Panc1 (cell line): Measurements from ENCODE around the gene PTDSS2. TPM values are rescaled to one million over a fixed set of nuclear protein-coding genes. Genes with fewer than 3 reads are reported as not detected.

Experiments
- ATAC-seq: fragments of 200-7000 bp; cut with Tn5 transposase; 2 replicates; pipeline ENCODE4 v1.9.1; 2020; ENCODE audit warnings: mild to moderate bottlenecking, moderate library complexity
- BruUV-seq: library from RNA; stranded (reverse); fragments of 400-500 nt; replicated peaks from 2 replicates; lab custom pipeline; 2021; lab: Mats Ljungman, UMichigan
- CTCF ChIA-PET: fragments of 300-600 bp; sonication (Branson Sonifier 250); formaldehyde crosslinking; loops from one replicate; lab custom pipeline; 2022; ENCODE audit warnings: antibody characterized with exemption; lab: Charles Lee
- POLR2A ChIA-PET: fragments of 300-600 bp; sonication (Branson Sonifier 250); formaldehyde crosslinking; loops from one replicate; lab custom pipeline; 2022; ENCODE audit warnings: antibody characterized with exemption; lab: Charles Lee
- DNase-seq: peaks from one replicate; pipeline ENCODE4 v3.0.0-alpha.2; 2010; ENCODE audit warnings: low read depth, low spot score
- H3K27ac ChIP-seq: 2 replicates; pipeline ENCODE4 v1.5.1; 2011; ENCODE audit warnings: mild to moderate bottlenecking, low read length, inconsistent platforms
- H3K27me3 ChIP-seq: fragments of 200-500 bp; sonication (Bioruptor generic); 2 replicates; pipeline ENCODE4 v1.6.0; 2014; ENCODE audit warnings: low read length, inconsistent platforms; ENCODE audit not compliant: control insufficient read depth, insufficient read depth
- H3K36me3 ChIP-seq: fragments of 200-500 bp; sonication (Bioruptor generic); 2 replicates; pipeline ENCODE4 v1.5.1; 2014; ENCODE audit warnings: inconsistent platforms, mild to moderate bottlenecking, low read length, moderate library complexity; ENCODE audit not compliant: control insufficient read depth, insufficient read depth
- H3K4me1 ChIP-seq: 2 replicates; pipeline ENCODE4 v1.5.1; 2011; ENCODE audit warnings: inconsistent platforms, mild to moderate bottlenecking, low read length, moderate library complexity; ENCODE audit not compliant: control insufficient read depth, insufficient read depth
- H3K4me3 ChIP-seq, 2 experiments: 2 replicates each; pipeline ENCODE4 v1.5.1; 2011 to 2012; ENCODE audit warnings: low read depth in 2 of 2, low read length in 2 of 2, mild to moderate bottlenecking in 2 of 2, inconsistent platforms in 1 of 2, moderate library complexity in 1 of 2
- H3K9me3 ChIP-seq: fragments of 200-500 bp; sonication (Bioruptor generic); 2 replicates; pipeline ENCODE4 v1.5.1; 2014; ENCODE audit warnings: low read depth, mild to moderate bottlenecking, inconsistent platforms, low read length, moderate library complexity; ENCODE audit not compliant: control insufficient read depth, insufficient read depth
- POLR2AphosphoS5 ChIP-seq: IDR thresholded peaks from 2 replicates; pipeline ENCODE4 v1.6.1; 2012; ENCODE audit warnings: mild to moderate bottlenecking, low read depth, low read length, moderate library complexity
- SIN3A ChIP-seq: IDR thresholded peaks from 2 replicates; pipeline ENCODE4 v1.6.1; 2012; ENCODE audit warnings: low read depth, mild to moderate bottlenecking, low read length, moderate library complexity, borderline replicate concordance; ENCODE audit not compliant: insufficient read depth
- TCF7L2 ChIP-seq: IDR thresholded peaks from 2 replicates; pipeline ENCODE4 v1.6.1; 2011; ENCODE audit warnings: mild to moderate bottlenecking, low read depth, low read length, inconsistent platforms
- in situ Hi-C: cut with HindIII; loops from 2 replicates; pipeline ENCODE4 v1.10.0; 2016; ENCODE audit warnings: low sequenced_read_pairs, low pct_unique_long_range_greater_than_20kb
- intact Hi-C: fragments of 100-400 bp; cut with micrococcal nuclease; formaldehyde crosslinking; loops from one replicate; pipeline ENCODE4 v1.10.0; 2022; ENCODE audit not compliant: unreplicated experiment
- total RNA-seq: library from RNA; stranded (reverse); gene quantifications from one replicate; pipeline ENCODE4 v1.2.1, GENCODE V29; 2021; ENCODE audit not compliant: unreplicated experiment
- TF ChIP-seq, protein P1 (sequence below): fragments of 450-650 bp; IDR thresholded peaks from 2 replicates; pipeline ENCODE4 v1.5.1; 2017; ENCODE audit warnings: mild to moderate bottlenecking
- TF ChIP-seq, protein P2 (sequence below), 2 experiments: IDR thresholded peaks; 2 replicates each; pipeline ENCODE4 v1.6.1; 2011 to 2012; ENCODE audit warnings: low read depth in 2 of 2, control low read depth in 1 of 2, low read length in 1 of 2, mild to moderate bottlenecking in 1 of 2, moderate library complexity in 1 of 2; ENCODE audit not compliant: insufficient read depth in 1 of 2

Gene PTDSS2
- total RNA-seq, 1 experiment from 2014 or later: 103 TPM

DNA sequence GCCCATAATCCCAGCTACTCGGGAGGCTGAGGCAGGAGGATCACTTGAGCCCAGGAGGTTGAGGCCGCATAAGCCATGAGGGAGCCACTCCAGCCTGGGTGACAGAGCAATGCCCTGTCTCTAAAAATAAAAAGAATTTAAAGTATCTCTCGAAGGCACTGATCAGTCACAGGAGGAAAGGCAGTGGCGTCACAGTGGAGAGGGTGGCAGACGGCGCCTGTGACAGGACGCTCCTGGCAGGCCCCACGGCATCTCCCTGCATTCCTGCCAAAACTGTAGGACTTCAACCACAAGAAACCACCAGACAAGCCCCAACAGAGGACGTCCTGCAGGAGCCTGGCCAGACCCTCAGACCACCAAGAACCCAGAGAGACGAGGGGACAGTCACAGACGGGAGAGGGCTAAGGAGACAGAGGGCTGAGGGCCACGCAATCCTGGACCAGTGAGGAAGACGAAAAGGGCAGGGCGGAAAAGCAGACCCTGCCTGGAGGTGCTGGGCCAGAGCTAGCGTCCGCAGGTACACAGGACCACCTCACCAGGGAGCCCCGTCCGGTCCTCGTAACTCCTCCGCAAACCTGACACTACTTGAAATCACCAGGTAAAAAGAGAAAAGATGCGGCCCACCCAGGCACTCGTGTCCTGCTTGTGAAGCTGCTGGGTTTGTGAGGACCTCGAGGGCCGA lies 51.1 kb downstream of the PTDSS2 start:
- in situ Hi-C loops: no loop called here
- BruUV-seq: no TSS peak

DNA sequence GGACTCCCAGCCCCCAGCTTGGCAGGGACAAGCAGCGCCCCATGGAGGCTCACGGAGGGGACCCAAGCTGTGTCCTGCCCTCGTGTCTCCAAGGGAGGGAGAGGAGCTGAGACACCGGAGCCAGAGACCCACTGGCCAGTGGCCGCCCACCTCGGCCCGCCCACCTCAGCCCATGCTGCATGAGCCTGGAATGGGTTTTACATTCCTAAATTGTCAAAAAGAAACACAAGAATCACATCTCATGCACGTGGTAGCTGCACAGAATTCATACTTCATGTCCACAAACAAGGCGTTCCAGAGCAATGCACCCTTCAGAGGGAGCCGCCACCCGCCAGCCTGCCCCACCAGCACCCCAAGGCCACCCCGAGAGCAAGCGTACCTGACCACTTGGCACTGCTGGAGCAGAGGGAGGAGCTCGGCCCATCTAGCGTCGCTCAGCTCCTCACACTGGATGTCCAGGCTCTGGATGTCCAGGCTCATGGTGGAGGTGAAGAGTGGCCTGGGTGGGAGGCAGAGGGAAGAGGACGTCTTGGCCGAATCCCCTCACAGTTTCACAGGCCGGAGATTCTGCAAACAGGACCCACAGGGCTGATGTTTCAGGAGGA lies 51.7 kb downstream of the PTDSS2 start:
- TF ChIP-seq SIN3A (no peak), POLR2AphosphoS5 (no peak; the same call in none of the 2 replicates), TCF7L2 (no peak)
- TF ChIP-seq, protein P1, sequence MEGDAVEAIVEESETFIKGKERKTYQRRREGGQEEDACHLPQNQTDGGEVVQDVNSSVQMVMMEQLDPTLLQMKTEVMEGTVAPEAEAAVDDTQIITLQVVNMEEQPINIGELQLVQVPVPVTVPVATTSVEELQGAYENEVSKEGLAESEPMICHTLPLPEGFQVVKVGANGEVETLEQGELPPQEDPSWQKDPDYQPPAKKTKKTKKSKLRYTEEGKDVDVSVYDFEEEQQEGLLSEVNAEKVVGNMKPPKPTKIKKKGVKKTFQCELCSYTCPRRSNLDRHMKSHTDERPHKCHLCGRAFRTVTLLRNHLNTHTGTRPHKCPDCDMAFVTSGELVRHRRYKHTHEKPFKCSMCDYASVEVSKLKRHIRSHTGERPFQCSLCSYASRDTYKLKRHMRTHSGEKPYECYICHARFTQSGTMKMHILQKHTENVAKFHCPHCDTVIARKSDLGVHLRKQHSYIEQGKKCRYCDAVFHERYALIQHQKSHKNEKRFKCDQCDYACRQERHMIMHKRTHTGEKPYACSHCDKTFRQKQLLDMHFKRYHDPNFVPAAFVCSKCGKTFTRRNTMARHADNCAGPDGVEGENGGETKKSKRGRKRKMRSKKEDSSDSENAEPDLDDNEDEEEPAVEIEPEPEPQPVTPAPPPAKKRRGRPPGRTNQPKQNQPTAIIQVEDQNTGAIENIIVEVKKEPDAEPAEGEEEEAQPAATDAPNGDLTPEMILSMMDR: no peak
- TF ChIP-seq, protein P2, sequence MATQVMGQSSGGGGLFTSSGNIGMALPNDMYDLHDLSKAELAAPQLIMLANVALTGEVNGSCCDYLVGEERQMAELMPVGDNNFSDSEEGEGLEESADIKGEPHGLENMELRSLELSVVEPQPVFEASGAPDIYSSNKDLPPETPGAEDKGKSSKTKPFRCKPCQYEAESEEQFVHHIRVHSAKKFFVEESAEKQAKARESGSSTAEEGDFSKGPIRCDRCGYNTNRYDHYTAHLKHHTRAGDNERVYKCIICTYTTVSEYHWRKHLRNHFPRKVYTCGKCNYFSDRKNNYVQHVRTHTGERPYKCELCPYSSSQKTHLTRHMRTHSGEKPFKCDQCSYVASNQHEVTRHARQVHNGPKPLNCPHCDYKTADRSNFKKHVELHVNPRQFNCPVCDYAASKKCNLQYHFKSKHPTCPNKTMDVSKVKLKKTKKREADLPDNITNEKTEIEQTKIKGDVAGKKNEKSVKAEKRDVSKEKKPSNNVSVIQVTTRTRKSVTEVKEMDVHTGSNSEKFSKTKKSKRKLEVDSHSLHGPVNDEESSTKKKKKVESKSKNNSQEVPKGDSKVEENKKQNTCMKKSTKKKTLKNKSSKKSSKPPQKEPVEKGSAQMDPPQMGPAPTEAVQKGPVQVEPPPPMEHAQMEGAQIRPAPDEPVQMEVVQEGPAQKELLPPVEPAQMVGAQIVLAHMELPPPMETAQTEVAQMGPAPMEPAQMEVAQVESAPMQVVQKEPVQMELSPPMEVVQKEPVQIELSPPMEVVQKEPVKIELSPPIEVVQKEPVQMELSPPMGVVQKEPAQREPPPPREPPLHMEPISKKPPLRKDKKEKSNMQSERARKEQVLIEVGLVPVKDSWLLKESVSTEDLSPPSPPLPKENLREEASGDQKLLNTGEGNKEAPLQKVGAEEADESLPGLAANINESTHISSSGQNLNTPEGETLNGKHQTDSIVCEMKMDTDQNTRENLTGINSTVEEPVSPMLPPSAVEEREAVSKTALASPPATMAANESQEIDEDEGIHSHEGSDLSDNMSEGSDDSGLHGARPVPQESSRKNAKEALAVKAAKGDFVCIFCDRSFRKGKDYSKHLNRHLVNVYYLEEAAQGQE (IDR thresholded peaks at IDR 0.05; ENCODE audit: insufficient read depth in 1 of 2, low read depth in 2 of 2, low read length in 1 of 2): no peak
- CTCF ChIA-PET: no interaction called here
- BruUV-seq: no TSS peak

More for the DNA sequence above, 51.1 kb downstream of the PTDSS2 start:
- Histone ChIP-seq H3K27ac (no peak overlapping the region), H3K9me3 (no peaks in the 10 kb centered on the region), H3K4me1 (peaks cover 21% of the 10 kb centered on the region), H3K27me3 (no peaks in the 10 kb centered on the region), H3K4me3 (no peak overlapping the region), H3K36me3 (peaks cover 11% of the 10 kb centered on the region; the same call in 1 of the 2 replicates)
- POLR2A ChIA-PET: interaction anchor here (0.5 to 0.6 kb wide), 2 partner anchors 15 to 169 kb away, joined by 3 to 4 read pairs; no protein-coding TSS in a partner anchor
- TF ChIP-seq, protein P1: no peak
- TF ChIP-seq TCF7L2 (no peak), POLR2AphosphoS5 (no peak; the same call in 1 of the 2 replicates), SIN3A (no peak)
- TF ChIP-seq, protein P2 (IDR thresholded peaks at IDR 0.05; ENCODE audit: insufficient read depth in 1 of 2, low read depth in 2 of 2, low read length in 1 of 2): no peak
- ATAC-seq (no peak), DNase-seq (no peak)
- CTCF ChIA-PET: no interaction called here
- intact Hi-C loops: no loop called here

More for the DNA sequence above, 51.7 kb downstream of the PTDSS2 start:
- ATAC-seq (no peak), DNase-seq (no peak)
- Histone ChIP-seq H3K27ac (no peak overlapping the region), H3K36me3 (peaks cover 11% of the 10 kb centered on the region; the same call in 1 of the 2 replicates), H3K9me3 (no peaks in the 10 kb centered on the region), H3K4me3 (no peak overlapping the region), H3K27me3 (no peaks in the 10 kb centered on the region), H3K4me1 (peaks cover 21% of the 10 kb centered on the region)
- POLR2A ChIA-PET: interaction anchor here (0.6 kb wide), 1 partner anchor 16 kb away, joined by 3 read pairs; no protein-coding TSS in a partner anchor
- in situ Hi-C loops (no loop called here), intact Hi-C loops (no loop called here)
